HuH-7.5 (cell line): Measurements from ENCODE around the gene ADGRD1.
"Not testable (repeated sequence)": the region's sequence is repeated elsewhere in the genome, so short reads cannot be mapped to it uniquely, and the experiment has no call there.

Experiments used
- DNase-seq: peaks from one replicate; pipeline ENCODE4 v3.0.0; 2011; ENCODE audit warnings: low spot score

ADGRD1 gene

GRCh38 chr12:130937546-130937945 is 16.2 kb upstream of the ADGRD1 start:
- not testable (repeated sequence) for DNase-seq

- no peak for DNase-seq
Observed at GRCh38 chr12:130938186-130938585, 15.5 kb upstream of the ADGRD1 start.

DNA sequence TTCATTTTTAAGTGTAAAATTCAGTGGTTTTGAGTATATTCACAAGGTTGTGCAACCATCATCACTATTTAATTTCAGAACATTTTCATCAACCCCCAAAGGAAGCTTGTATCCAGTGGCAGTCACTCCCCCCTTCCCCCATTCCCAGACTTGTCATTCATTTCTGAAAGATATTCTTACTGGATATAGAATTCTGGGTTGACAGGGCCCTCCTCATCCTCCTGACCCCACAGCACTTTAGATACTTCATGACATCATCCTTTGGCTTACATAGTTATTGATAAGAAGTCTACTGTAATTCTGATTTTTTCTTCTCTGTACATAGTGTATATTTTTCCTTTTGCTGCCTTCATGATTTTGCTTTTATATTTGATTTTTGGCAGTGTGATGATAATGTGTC is 8.8 kb upstream of the ADGRD1 start:
- no peak for DNase-seq

DNA sequence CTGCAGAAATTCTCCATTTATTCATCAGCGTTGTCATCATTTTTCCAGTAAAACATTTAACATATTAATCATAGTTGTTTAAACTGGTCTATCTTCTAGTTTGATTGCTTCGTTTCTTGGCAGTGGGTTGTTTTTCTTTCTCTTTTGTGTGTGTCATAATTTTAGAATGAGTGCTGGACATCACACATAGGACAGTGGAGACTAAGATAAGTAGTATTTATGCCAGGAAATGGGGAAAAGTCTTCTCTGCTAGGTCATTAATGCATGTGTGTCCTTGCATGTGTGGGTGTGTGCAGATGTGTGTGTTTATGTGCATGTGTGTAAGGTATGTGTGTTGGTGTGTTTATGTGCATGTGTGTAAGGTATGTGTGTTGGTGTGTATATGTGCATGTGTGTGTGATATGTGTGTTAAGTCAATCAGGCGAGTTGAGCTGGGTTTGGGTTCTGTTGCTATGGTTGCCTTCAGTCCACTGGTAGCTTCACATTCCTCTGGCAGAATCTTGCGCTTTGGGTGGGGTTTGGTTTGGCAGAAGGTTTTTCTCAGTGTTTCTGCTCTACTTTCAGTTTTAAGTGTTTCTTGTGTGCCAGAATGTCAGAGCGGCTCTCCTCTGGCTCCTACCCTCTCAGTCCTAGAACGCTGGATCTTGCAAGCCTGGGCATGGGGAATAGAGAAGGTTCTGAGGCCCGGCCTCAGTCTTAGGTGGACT is 7.8 kb upstream of the ADGRD1 start:
- no peak for DNase-seq

GRCh38 chr12:130947028-130947613 is 6.6 kb upstream of the ADGRD1 start:
- no peak for DNase-seq

DNA sequence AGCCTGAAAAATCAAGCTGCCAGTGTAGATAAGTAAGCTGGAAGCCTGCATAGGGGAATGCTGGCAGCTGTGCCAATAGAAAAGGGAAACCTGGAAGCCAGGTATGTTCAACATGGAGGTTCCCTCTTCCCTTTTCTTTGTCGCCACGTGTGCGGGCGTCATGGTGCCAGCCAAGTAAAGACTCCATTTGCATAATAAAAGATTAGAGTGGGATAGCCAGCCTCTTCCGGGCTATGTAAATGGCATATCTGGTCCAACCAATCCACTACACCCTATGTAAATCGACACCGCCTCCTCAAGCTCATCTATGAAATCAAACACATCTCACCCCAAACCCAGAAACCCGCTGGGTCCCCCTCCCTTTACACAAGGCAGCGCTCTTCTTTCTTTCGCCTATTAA is 5.6 kb upstream of the ADGRD1 start:
- DNase-seq, result no peak

DNA sequence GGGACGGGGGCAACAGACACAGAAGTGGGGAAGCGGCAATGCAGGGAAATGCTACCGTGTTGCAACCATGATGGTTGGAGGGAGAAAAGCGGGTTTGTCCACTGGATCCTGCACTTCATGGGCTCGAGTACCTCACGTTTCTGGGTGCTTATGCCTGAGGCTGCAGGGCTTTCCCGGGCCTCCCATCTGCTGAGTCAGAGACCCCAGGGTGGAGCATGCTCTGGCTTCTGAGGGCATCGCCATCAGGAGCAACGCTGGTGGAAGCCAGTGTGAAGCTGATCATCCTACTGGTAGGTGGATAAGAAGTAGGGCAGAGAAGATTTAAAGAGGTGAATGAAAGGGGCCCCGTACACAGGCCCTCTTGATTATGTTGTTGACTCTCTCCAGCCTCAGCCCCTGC is 5.0 kb upstream of the ADGRD1 start:
- no peak for DNase-seq

- no peak for DNase-seq
Observed at GRCh38 chr12:130949806-130950205, 3.9 kb upstream of the ADGRD1 start.

- DNase-seq, result no peak
Observed at GRCh38 chr12:130951636-130952035, 2.1 kb upstream of the ADGRD1 start.

DNA sequence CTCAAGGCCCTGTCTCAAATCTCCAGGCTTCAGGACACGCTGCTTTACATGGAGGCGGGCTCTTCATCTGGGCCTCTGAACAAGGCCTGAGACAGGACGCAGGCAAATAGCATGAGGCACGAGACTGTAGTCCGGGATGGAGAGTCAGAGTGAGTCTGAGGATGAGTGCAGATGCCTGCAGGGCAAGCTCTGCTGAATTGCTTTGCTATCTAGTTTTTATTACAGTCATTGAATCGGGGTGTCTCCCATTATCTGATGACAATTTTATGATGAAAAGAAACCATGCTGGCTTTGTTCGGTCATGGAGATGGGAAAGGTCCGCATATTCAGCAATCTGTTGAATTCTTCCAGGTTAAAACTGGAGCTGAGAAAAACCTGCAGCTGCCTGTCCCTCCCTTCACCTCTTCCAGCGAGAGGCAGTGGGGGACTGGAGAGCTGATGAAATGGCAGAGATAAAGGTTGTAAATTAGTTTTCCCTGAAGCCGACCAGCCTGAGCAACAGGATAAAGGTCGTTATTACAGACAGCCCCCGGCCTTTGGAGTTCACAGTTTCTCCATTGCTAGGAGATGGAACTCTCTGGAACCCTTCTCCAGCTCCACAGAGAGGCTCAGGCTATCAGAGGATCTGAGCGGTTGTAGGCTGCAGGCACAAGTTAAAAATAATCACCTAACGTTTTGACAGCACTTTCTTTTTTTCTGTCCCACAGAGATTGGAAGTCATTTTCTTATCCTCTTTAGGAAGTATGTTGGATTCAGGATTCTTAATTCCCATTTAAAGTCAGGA is 1.3 kb upstream of the ADGRD1 start:
- DNase-seq, result peak; percentile 36

- DNase-seq, result no peak
Observed at GRCh38 chr12:130954544-130954831, 781 bp downstream of the ADGRD1 start.

DNA sequence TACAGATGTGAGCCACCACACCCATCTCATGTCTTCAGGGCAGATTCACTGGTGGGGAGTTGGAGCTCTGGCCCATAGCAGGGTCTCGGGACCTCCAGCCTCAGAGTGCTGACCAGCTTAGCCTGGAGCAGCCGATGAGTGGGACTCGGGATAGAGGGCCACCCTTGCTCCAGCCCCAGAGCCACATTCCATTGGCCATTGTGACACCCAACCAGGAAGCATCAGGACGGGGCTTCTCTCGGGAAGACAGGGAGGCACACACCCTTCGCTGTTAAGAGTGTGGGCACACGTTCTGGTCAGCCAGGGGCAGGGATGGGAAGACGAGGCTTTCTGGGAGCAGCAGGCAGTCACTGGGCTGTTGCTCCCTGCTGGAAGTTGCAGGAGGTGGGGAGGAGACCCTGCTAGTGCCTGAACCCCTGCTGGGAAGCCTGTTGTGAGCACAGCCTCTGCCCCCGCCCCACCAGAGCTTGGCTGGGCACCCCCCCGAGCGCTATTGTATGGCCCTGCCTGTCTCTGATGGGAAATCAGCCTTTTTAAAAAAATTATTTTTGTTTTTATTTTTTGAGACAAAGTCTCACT is 1.6 kb downstream of the ADGRD1 start:
- no peak for DNase-seq

- no peak for DNase-seq
Observed at GRCh38 chr12:130956009-130956408, 2.3 kb downstream of the ADGRD1 start.

DNA sequence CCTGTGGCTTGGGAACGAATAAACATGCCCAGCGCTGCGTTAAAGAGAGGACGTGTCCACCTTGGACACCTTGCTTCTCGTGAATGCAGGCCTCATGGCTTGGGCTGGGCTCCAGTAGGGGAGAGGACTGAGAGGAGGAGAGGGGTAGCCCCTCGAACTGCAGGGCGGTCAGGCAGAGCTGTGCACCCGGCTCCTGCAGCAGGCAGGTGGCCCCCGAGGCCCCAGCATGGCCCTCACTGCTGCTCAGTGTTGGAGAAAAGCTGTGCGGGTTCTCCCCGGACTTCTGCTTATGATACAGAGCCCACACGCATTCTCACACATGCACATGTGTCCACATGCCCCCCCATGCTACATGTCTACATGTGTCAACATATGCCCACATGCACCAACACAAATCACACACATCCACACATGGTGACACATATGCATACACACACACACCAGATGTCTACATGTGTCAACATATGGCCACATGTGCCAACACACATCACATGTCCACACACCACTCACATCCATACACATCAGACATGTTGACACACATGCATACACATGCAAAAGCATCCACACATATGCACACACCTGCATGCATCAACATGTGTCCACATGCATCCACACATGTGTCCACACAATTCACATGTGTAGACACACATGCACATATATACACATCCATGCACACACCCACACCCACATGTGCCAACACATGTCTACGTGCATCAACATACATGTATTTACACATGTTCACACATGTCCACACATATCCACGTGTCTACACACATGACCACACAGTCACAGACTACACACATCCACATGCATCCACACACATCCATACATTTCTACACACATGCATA is 3.0 kb downstream of the ADGRD1 start:
- no peak for DNase-seq

GRCh38 chr12:130957304-130957621 is 3.6 kb downstream of the ADGRD1 start:
- no peak for DNase-seq

DNA sequence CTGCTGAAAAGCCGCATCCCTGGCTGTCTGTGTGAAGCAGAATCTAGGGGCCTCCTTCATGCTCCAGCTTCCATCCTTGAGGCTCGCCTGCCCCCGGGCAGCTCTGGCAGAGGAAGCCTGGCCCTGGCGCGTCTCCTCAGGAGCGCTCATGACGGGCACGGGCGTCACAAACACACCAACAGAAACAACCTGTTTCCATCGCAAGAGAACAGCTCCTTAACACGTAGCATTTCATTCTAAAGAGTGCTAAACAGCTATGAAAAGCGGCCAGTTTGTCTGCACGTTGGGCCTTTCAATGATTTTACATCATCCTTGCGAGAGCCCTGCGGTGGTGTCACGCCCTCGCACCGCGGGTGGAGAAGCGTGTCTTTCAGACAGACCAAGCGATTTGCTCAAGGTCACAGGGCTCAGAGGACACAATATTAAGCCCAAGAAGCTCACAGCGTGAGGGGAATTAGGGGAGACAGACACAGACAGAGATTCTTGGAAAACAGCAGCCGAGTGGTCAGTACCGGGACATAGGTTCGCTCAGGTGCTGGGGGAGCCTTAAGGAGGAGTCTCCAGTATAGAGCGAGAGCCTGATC is 4.9 kb downstream of the ADGRD1 start:
- DNase-seq, result no peak

DNA sequence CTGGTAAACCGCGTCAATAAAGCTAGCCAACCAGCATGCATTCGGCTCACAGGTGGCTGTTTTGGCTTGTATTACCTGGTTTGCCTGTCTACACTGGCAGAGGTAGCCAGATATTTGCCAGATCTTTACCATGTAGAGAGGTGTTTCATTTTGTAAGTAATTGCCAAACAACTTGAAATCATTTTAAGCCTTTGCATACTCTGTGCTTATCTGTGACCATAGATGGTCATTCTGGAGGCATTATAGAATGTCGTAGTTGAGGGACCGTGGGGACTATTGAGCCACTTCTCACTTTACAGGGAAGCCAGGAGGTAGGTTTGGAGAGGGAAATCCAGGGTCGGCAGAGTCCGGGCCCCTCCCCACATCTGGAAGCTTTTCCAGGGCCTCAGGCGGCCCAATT is 5.9 kb downstream of the ADGRD1 start:
- no peak for DNase-seq

GRCh38 chr12:130960058-130960457 is 6.4 kb downstream of the ADGRD1 start:
- DNase-seq, result no peak

DNA sequence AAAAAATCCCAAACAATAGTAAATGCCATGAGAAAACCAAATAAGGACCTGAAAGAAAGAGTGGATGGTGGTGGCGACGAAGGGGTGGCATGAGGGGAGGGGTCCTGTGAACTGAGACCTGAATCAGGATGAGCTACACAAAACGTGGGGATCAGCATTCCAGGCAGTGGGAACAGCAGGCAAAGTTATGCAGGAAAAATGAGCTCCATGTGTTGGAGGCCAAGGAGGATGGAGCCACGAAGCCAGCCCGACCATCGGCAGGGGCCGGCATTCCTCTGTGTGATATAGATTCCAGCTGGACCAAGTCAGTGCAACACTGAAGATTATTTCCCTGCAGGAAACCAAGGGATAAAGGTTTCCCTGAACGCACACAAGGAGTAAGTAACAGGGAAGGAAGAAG is 7.1 kb downstream of the ADGRD1 start:
- no peak for DNase-seq

GRCh38 chr12:130961921-130962451 is 8.3 kb downstream of the ADGRD1 start:
- no peak for DNase-seq

DNA sequence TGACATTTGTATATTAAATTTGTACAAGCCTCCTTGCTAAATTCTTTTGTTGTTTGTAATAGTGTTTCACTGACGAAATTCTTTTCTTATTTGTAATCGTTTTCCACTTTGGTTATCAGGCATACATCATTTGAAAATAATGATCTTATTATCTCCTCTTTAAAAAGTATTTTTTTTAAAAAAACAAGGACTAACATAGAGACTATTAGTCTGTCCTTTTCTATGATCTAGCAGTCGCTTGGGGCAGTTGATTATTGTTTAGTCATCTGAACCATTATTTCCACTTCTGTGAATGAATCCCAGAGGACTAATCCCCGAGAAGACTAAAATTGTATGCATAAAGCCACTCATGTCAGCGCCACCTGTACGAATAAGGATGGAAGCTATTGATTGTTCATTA is 11.5 kb downstream of the ADGRD1 start:
- no peak for DNase-seq

DNA sequence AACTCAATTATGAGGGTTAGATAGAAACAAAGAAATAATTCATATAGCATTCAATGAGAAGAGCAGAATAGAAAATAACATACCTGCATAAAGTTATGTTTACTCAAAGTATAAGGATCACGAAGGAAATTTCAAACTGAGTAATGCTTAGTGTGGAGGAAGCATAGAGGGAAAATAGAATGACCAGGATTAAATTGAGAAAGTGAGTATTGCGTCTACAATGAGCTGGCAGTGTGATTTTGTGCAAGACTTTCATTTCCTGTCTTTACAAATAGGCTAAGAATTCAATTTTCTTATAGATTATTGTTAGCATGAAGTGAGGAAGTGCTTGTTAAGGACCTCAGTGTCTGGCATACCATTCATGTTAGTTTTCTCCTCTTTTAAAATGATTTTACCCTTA is 12.0 kb downstream of the ADGRD1 start:
- no peak for DNase-seq
